GM18870 (cell line): ENCODE results near the gene LSM7.
"Not testable (repeated sequence)": the region's sequence is repeated elsewhere in the genome, so short reads cannot be mapped to it uniquely, and the experiment has no call there.

ENCODE experiments used
- ATAC-seq: cut with Tn5 transposase; IDR thresholded peaks from one replicate; pipeline ENCODE4 v1.9.1; 2021; ENCODE audit warnings: moderate library complexity; ENCODE audit not compliant: unreplicated experiment

LSM7 gene

GRCh38 chr19:2281265-2282061 is 46.9 kb downstream of the LSM7 start:
- not testable (repeated sequence) for ATAC-seq

- no peak for ATAC-seq
These were observed 47.6 kb downstream of the LSM7 start for GRCh38 chr19:2280633-2281264.

- ATAC-seq = no peak
These were observed 49.8 kb downstream of the LSM7 start for GRCh38 chr19:2278459-2279158.

- ATAC-seq = no peak
These were observed 51.2 kb downstream of the LSM7 start for GRCh38 chr19:2277138-2277537.

GRCh38 chr19:2276429-2276986 is 51.9 kb downstream of the LSM7 start:
- ATAC-seq = no peak

- no peak for ATAC-seq
These were observed 52.6 kb downstream of the LSM7 start for GRCh38 chr19:2275588-2276428.

- no peak for ATAC-seq
These were observed 53.4 kb downstream of the LSM7 start for GRCh38 chr19:2274931-2275535.

- no peak for ATAC-seq
These were observed 54.1 kb downstream of the LSM7 start for GRCh38 chr19:2274185-2274711.

- ATAC-seq = no peak
These were observed 54.8 kb downstream of the LSM7 start for GRCh38 chr19:2273356-2274184.
